H1 (cell line): ENCODE data around the gene NDUFAF8. TPM values are rescaled to one million over a fixed set of nuclear protein-coding genes. Genes with fewer than 3 reads are reported as not detected.

Source experiments
- CHD1 ChIP-seq: IDR thresholded peaks from 2 replicates; pipeline ENCODE4 v1.6.1; 2012; ENCODE audit warnings: low read depth, low read length, improper control_type of control experiment
- CTBP2 ChIP-seq: IDR thresholded peaks from 2 replicates; pipeline ENCODE4 v1.7.0; 2011; ENCODE audit warnings: borderline replicate concordance, mild to moderate bottlenecking, moderate library complexity, mixed read lengths, low read length; ENCODE audit not compliant: insufficient read depth, insufficient read length
- EZH2 ChIP-seq: fragments of 200-600 bp; sonication (generic); IDR thresholded peaks from 2 replicates; pipeline ENCODE4 v1.7.1; 2012; ENCODE audit warnings: low read depth, mild to moderate bottlenecking, moderate library complexity, low read length, inconsistent platforms; ENCODE audit not compliant: severe bottlenecking
- HDAC6 ChIP-seq: IDR thresholded peaks from one replicate; pipeline ENCODE4 v1.7.1; 2012; ENCODE audit warnings: low read depth, mild to moderate bottlenecking, inconsistent platforms, low read length, moderate library complexity
- POLR2AphosphoS5 ChIP-seq: IDR thresholded peaks from 2 replicates; pipeline ENCODE4 v1.6.1; 2011; ENCODE audit warnings: low read depth, low read length
- RAD21 ChIP-seq, 2 experiments: IDR thresholded peaks in 1 of 2; conservative IDR thresholded peaks in 1 of 2; 2 replicates each; pipeline ENCODE4 v1.6.1; 2011; ENCODE audit warnings: low read depth in 2 of 2, low read length in 2 of 2, improper control_type of control experiment in 1 of 2, inconsistent platforms in 1 of 2, mild to moderate bottlenecking in 1 of 2, moderate library complexity in 1 of 2
- SAP30 ChIP-seq: fragments of 300-600 bp; sonication (generic); IDR thresholded peaks from 2 replicates; pipeline ENCODE4 v1.7.1; 2012; ENCODE audit warnings: low read length, moderate library complexity, mild to moderate bottlenecking, inconsistent platforms; ENCODE audit not compliant: insufficient read depth, insufficient replicate concordance
- TAF7 ChIP-seq: optimal IDR thresholded peaks from 2 replicates; pipeline ENCODE3; 2011; ENCODE audit warnings: low read depth, mild to moderate bottlenecking, inconsistent platforms, low read length, moderate library complexity, borderline replicate concordance
- polyA plus RNA-seq, 7 experiments: library from polyadenylated mRNA; depleted of rRNA in 3 of 7; stranded (reverse) in 5 of 7; unstranded in 2 of 7; fragments of >200 nt in 5 of 7; fragments of 200-250 nt in 2 of 7; gene quantifications; 1 replicate in 5 of 7; 2 replicates in 1 of 7; 4 replicates in 1 of 7; pipeline versions ENCODE4 v1.2.1 to v1.2.3, GENCODE V29; 2011 to 2013; ENCODE audit warnings: missing spikeins in 2 of 7, mixed read lengths in 2 of 7
- total RNA-seq: library from RNA; stranded (reverse); fragmentation: NEBNext Ultra II Directional; extraction: Animal tissue kit (Norgen Biotek cat#: 25700); gene quantifications from 2 replicates; pipeline ENCODE4 v1.2.1, GENCODE V29; 2021
- TF ChIP-seq, protein P1 (sequence below): fragments of 300-600 bp; sonication (generic); IDR thresholded peaks from 2 replicates; pipeline ENCODE4 v1.7.1; 2012; ENCODE audit warnings: low read length, moderate library complexity, mild to moderate bottlenecking, inconsistent platforms; ENCODE audit not compliant: insufficient replicate concordance

NDUFAF8 gene
- total and polyA plus RNA-seq, 2 of the 8 experiments (the other 6 are each of a cell fraction or from before 2014, with no cell fraction given) = 48.9 to 91.1 TPM

DNA sequence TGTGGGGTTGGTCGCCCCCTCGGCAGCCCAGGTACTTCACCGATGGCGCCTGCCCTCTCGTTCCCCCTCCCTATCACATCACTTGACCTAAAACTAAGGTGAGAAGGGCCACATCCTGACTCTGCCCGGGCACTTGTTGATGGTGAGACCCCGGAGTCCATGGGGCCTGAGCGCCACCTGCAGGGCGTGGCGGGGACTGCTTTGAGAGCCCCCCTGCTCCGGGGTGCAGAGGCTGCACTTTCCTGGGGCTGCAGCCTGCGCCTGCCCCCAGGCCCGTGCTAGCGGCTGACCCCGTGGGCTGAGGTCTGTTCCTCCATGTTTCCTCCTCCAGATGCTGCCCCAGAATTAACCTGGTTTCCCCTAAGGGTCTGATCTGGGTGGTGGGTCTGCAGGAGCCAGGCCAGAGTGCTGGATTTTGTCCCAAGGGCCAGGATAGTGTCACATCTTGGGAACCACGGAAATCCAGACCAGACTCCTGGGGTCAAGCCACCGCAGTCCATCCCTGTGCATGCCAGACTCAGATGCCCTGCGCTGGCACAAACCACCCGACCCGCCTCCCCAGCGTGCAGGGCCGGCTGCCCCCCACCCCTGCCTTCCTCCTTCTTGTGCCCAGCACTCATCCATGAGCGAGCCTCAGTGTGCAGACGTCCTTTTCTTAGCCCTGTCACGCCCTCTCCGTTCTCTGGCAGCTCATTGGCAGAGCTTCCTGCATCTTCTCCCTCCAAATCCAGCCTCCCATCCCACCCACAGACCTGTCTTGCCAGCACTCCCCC is 2.7 kb downstream of the NDUFAF8 start (continued):
- TF ChIP-seq, protein P1, sequence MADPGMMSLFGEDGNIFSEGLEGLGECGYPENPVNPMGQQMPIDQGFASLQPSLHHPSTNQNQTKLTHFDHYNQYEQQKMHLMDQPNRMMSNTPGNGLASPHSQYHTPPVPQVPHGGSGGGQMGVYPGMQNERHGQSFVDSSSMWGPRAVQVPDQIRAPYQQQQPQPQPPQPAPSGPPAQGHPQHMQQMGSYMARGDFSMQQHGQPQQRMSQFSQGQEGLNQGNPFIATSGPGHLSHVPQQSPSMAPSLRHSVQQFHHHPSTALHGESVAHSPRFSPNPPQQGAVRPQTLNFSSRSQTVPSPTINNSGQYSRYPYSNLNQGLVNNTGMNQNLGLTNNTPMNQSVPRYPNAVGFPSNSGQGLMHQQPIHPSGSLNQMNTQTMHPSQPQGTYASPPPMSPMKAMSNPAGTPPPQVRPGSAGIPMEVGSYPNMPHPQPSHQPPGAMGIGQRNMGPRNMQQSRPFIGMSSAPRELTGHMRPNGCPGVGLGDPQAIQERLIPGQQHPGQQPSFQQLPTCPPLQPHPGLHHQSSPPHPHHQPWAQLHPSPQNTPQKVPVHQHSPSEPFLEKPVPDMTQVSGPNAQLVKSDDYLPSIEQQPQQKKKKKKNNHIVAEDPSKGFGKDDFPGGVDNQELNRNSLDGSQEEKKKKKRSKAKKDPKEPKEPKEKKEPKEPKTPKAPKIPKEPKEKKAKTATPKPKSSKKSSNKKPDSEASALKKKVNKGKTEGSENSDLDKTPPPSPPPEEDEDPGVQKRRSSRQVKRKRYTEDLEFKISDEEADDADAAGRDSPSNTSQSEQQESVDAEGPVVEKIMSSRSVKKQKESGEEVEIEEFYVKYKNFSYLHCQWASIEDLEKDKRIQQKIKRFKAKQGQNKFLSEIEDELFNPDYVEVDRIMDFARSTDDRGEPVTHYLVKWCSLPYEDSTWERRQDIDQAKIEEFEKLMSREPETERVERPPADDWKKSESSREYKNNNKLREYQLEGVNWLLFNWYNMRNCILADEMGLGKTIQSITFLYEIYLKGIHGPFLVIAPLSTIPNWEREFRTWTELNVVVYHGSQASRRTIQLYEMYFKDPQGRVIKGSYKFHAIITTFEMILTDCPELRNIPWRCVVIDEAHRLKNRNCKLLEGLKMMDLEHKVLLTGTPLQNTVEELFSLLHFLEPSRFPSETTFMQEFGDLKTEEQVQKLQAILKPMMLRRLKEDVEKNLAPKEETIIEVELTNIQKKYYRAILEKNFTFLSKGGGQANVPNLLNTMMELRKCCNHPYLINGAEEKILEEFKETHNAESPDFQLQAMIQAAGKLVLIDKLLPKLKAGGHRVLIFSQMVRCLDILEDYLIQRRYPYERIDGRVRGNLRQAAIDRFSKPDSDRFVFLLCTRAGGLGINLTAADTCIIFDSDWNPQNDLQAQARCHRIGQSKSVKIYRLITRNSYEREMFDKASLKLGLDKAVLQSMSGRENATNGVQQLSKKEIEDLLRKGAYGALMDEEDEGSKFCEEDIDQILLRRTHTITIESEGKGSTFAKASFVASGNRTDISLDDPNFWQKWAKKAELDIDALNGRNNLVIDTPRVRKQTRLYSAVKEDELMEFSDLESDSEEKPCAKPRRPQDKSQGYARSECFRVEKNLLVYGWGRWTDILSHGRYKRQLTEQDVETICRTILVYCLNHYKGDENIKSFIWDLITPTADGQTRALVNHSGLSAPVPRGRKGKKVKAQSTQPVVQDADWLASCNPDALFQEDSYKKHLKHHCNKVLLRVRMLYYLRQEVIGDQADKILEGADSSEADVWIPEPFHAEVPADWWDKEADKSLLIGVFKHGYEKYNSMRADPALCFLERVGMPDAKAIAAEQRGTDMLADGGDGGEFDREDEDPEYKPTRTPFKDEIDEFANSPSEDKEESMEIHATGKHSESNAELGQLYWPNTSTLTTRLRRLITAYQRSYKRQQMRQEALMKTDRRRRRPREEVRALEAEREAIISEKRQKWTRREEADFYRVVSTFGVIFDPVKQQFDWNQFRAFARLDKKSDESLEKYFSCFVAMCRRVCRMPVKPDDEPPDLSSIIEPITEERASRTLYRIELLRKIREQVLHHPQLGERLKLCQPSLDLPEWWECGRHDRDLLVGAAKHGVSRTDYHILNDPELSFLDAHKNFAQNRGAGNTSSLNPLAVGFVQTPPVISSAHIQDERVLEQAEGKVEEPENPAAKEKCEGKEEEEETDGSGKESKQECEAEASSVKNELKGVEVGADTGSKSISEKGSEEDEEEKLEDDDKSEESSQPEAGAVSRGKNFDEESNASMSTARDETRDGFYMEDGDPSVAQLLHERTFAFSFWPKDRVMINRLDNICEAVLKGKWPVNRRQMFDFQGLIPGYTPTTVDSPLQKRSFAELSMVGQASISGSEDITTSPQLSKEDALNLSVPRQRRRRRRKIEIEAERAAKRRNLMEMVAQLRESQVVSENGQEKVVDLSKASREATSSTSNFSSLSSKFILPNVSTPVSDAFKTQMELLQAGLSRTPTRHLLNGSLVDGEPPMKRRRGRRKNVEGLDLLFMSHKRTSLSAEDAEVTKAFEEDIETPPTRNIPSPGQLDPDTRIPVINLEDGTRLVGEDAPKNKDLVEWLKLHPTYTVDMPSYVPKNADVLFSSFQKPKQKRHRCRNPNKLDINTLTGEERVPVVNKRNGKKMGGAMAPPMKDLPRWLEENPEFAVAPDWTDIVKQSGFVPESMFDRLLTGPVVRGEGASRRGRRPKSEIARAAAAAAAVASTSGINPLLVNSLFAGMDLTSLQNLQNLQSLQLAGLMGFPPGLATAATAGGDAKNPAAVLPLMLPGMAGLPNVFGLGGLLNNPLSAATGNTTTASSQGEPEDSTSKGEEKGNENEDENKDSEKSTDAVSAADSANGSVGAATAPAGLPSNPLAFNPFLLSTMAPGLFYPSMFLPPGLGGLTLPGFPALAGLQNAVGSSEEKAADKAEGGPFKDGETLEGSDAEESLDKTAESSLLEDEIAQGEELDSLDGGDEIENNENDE = no peak
- TF ChIP-seq RAD21 (IDR thresholded peaks at IDR 0.05 in 1 of 2, conservative IDR thresholded peaks at IDR 0.05 in 1 of 2; ENCODE audit: low read depth in 2 of 2, low read length in 2 of 2) (peak; percentile 90 to 94), HDAC6 (no peak), TAF7 (no peak), EZH2 (no peak), SAP30 (no peak), CHD1 (no peak), CTBP2 (no peak), POLR2AphosphoS5 (no peak; the same call in 1 of the 2 replicates)
